Uterus (tissue), 4 donors: ENCODE data around the gene TSTD1. TPM values are rescaled to one million over a fixed set of nuclear protein-coding genes. Genes with fewer than 3 reads are reported as not detected.

ENCODE experiments used
- DNase-seq, 2 donors: peaks; one replicate each; pipeline ENCODE4 v3.0.0-alpha.2; 2019 to 2020
- H3K27ac ChIP-seq, 2 donors: fragments of 200-600 bp; sonication (generic); 1 replicate in 1 of 2; 2 replicates in 1 of 2; pipeline ENCODE4 v1.5.1; 2016 to 2018
- H3K27me3 ChIP-seq, 2 donors: fragments of 200-600 bp; sonication (generic); one replicate each; pipeline ENCODE4 v1.5.1; 2018 to 2019; ENCODE audit warnings: control low read depth in 1 of 2
- H3K36me3 ChIP-seq, 2 donors: fragments of 200-600 bp; sonication (generic); one replicate each; pipeline ENCODE4 v1.5.1; 2019; ENCODE audit warnings: control low read depth in 1 of 2
- H3K4me1 ChIP-seq, 2 donors: fragments of 200-600 bp; sonication (generic); one replicate each; pipeline ENCODE4 v1.5.1; 2018 to 2019; ENCODE audit warnings: control low read depth in 1 of 2
- H3K4me3 ChIP-seq, 2 donors: fragments of 200-600 bp; sonication (generic); 1 replicate in 1 of 2; 2 replicates in 1 of 2; pipeline ENCODE4 v1.5.1; 2018 to 2019; ENCODE audit warnings: mild to moderate bottlenecking in 1 of 2
- H3K9me3 ChIP-seq, 2 donors: fragments of 200-600 bp; sonication (generic); one replicate each; pipeline ENCODE4 v1.5.1; 2019; ENCODE audit warnings: control low read depth in 1 of 2
- CTCF ChIP-seq, 4 experiments: fragments of 200-600 bp in 2 of 4; fragments of 450-650 bp in 2 of 4; sonication (generic) in 2 of 4; IDR thresholded peaks; one replicate each; pipeline ENCODE4 v1.5.1; 2016 to 2019; ENCODE audit warnings: antibody characterized with exemption in 4 of 4, mild to moderate bottlenecking in 2 of 4, moderate library complexity in 1 of 4
- POLR2A ChIP-seq, 2 donors: fragments of 450-650 bp; IDR thresholded peaks; one replicate each; pipeline ENCODE4 v1.6.1; 2016; ENCODE audit warnings: antibody characterized with exemption in 2 of 2, mild to moderate bottlenecking in 1 of 2, moderate library complexity in 1 of 2
- intact Hi-C: fragments of 100-400 bp; cut with DNase I; formaldehyde crosslinking; loops from one replicate; pipeline ENCODE4 v1.15.1; 2023; ENCODE audit warnings: low total_unique reads
- total RNA-seq, 4 donors: library from RNA; depleted of rRNA in 3 of 4; stranded (reverse); fragments of >200 nt in 3 of 4; gene quantifications; one replicate each; pipeline versions ENCODE4 v1.1.0 to v1.2.4, GENCODE V29; 2014 to 2023
- donor health status: DM: yes; HTN: yes; CAD: no.

Gene TSTD1
- total RNA-seq, 4 donors from 2014 or later, result 5.6 to 20.3 TPM; not detected in 2

- Histone ChIP-seq H3K27ac (no peak overlapping the region), H3K4me1 (no peaks in the 10 kb centered on the region), H3K9me3 (no peaks in the 10 kb centered on the region), H3K36me3 (no peaks in the 10 kb centered on the region), H3K27me3 (no peaks in the 10 kb centered on the region), H3K4me3 (no peak overlapping the region)
- intact Hi-C loops, result no loop called here
- no peak for DNase-seq
- TF ChIP-seq CTCF (IDR thresholded peaks at IDR 0.05) (no peak), POLR2A (IDR thresholded peaks at IDR 0.05) (no peak)
Observed at GRCh38 chr1:161054805-161055204, 16.0 kb upstream of the TSTD1 start.

GRCh38 chr1:161054232-161054631 is 15.5 kb upstream of the TSTD1 start:
- TF ChIP-seq POLR2A (IDR thresholded peaks at IDR 0.05), result no peak
- no peak for TF ChIP-seq CTCF (IDR thresholded peaks at IDR 0.05)
- Histone ChIP-seq H3K27ac (no peak overlapping the region), H3K36me3 (no peaks in the 10 kb centered on the region), H3K4me3 (no peak overlapping the region), H3K4me1 (no peaks in the 10 kb centered on the region), H3K27me3 (no peaks in the 10 kb centered on the region), H3K9me3 (no peaks in the 10 kb centered on the region)
- no peak for DNase-seq
- intact Hi-C loops, result no loop called here

- Histone ChIP-seq H3K4me3 (no peak overlapping the region), H3K9me3 (no peaks in the 10 kb centered on the region), H3K27me3 (no peaks in the 10 kb centered on the region), H3K27ac (no peak overlapping the region), H3K36me3 (no peaks in the 10 kb centered on the region), H3K4me1 (no peaks in the 10 kb centered on the region)
- TF ChIP-seq CTCF (IDR thresholded peaks at IDR 0.05) (no peak), POLR2A (IDR thresholded peaks at IDR 0.05) (no peak)
- intact Hi-C loops, result no loop called here
- DNase-seq, result no peak
Observed at GRCh38 chr1:161052899-161053298, 14.1 kb upstream of the TSTD1 start.

GRCh38 chr1:161051219-161051618 is 12.5 kb upstream of the TSTD1 start:
- Histone ChIP-seq H3K4me3 (no peak overlapping the region), H3K9me3 (no peaks in the 10 kb centered on the region), H3K27ac (no peak overlapping the region), H3K27me3 (no peaks in the 10 kb centered on the region), H3K4me1 (no peaks in the 10 kb centered on the region), H3K36me3 (no peaks in the 10 kb centered on the region)
- intact Hi-C loops, result no loop called here
- TF ChIP-seq POLR2A (IDR thresholded peaks at IDR 0.05) (no peak), CTCF (IDR thresholded peaks at IDR 0.05) (no peak)
- DNase-seq, result no peak

GRCh38 chr1:161048949-161049722 is 10.4 kb upstream of the TSTD1 start:
- intact Hi-C loops, result no loop called here
- no peak overlapping the region for H3K27ac ChIP-seq

More at GRCh38 chr1:161048949-161049722, 10.4 kb upstream of the TSTD1 start:
- no peaks in the 10 kb centered on the region for H3K9me3 ChIP-seq
- H3K27me3 ChIP-seq, result no peaks in the 10 kb centered on the region
- DNase-seq, result no peak
- H3K36me3 ChIP-seq, result no peaks in the 10 kb centered on the region
- TF ChIP-seq CTCF (IDR thresholded peaks at IDR 0.05) (no peak), POLR2A (IDR thresholded peaks at IDR 0.05) (no peak)
- no peak overlapping the region for H3K4me3 ChIP-seq
- peaks cover 0 to 3% of the 10 kb centered on the region in 2 donors for H3K4me1 ChIP-seq
